ENCODE data around the gene SBNO2.

The SBNO2 gene

DNA sequence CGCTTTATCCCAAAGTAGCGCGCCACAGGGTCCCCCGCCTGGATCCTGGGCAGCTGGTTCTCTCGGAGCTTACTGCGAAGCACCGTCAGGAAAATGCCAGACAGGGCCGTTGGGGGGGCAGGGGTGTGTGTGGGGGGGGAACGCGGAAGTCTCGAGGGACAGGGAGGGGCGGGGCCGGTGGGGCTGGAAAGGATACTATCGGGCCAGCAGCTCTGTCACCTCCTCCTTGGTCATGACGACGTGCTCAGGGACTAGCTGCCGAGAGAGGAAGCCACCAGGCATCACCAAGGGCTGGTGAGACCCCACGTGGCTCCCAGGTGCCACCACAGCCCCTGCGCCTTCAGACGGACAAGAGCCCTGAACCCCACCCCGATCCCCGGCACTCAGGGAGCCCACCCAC lies 84.2 kb downstream of the SBNO2 start:
- no peak for DNase-seq (ENCODE audit: low read depth in 2 of 2)

- no peak for DNase-seq (ENCODE audit: low read depth in 2 of 2)
Observed at GRCh38 chr19:1089126-1089771, 84.8 kb downstream of the SBNO2 start.

DNA sequence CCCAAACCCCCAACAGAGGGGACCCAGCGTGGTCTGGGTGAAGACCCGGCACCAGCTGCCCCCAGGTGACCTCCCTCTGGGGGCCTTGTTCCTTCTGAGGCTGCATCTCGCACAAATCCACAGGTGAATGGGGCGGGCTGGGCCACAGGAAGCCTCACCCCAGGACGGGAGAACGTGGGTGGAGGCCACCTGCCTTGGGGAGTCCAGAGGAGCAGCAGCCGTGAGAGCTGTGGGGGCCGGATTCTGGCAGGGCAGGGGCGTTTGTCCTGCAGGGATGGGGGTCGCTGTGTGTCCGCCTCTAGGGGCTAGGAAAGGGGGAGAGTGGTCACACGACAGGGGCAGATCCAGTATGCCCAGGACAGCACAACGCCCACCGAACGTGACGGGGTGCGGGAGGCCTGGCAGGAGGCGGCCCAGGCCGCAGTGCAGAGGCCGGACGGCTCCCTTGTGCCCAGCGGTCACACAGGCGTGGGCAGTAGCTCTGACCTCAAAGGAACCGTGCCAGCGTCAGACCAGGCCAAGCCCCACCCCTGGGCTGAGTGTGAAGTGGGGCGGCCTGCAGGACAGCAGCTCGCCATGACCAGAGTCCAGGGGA lies 85.6 kb downstream of the SBNO2 start:
- DNase-seq (ENCODE audit: low read depth in 2 of 2): no peak

- no peak for DNase-seq (ENCODE audit: low read depth in 2 of 2)
Observed at GRCh38 chr19:1087813-1088415, 86.2 kb downstream of the SBNO2 start.

- no peak for DNase-seq (ENCODE audit: low read depth in 2 of 2)
Observed at GRCh38 chr19:1086613-1087012, 87.5 kb downstream of the SBNO2 start.

GRCh38 chr19:1085676-1086442 lies 88.2 kb downstream of the SBNO2 start:
- DNase-seq (ENCODE audit: low read depth in 2 of 2): no peak

DNA sequence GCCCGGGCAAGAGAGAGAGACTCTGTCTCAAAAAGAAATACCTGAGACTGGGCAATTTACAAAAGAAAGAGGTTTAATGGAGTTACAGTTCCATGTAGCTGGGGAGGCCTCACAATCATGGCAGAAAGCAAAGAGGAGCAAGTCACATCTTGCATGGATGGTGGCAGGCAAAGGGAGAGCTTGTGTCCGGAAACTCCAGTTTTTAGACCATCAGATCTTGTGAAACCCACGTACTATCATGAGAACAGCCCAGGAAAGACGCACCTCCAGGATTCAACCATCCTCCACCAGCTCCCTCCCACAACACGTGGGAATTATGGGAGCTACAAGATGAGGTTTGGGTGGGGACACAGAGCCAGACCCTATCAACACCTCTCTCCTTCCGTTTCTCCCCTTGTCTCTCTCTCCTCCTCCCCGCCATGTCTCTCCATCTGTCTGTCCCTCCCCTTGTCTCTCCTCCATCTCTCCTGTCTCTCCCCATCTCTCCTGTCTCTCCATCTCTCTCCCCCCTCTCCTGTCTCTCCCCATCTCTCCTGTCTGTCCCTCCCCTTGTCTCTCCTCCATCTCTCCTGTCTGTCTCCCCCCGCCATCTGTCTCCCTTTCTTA lies 88.9 kb downstream of the SBNO2 start:
- DNase-seq (ENCODE audit: low read depth in 2 of 2): no peak

DNA sequence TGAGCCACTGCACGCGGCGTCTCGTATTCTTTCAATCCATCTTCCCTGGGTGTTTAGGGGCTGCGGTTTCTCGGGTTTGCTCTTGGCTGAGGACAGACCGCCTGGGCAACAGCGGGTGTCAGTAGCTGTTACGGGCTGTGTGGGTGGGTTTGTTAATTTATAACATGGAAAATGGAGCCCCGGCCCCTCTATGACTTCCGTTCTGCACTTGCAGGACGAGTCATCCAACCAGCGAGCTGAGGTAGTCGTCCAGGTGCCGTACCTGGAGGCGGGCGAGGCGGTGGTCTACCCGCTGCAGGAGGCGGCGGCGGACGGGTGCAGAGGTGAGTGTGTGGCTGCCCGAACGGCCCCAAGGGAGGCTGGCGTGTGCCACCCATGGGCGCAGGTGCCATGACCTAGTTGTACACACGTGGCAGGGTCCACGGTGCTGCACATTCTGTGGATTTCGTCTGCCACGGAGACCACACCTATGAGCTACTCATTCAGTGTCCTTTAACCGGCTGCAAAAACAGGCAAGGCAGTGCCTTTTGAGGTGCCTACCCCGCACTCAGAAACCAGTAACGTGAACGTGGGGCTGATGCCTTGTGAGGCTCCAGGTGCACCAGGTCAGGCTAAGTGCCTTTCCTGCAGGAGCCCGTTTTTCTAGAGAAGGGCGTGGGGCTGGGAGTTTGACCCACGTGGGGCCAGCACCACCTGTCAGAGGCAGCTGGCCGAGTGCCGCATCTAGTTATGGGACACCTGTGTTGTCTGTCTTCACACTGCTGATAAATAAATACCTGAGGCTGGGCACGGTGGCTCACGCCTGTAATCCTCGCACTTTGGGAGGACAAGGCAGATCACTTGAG lies 89.8 kb downstream of the SBNO2 start:
- no peak for DNase-seq (ENCODE audit: low read depth in 2 of 2)

DNA sequence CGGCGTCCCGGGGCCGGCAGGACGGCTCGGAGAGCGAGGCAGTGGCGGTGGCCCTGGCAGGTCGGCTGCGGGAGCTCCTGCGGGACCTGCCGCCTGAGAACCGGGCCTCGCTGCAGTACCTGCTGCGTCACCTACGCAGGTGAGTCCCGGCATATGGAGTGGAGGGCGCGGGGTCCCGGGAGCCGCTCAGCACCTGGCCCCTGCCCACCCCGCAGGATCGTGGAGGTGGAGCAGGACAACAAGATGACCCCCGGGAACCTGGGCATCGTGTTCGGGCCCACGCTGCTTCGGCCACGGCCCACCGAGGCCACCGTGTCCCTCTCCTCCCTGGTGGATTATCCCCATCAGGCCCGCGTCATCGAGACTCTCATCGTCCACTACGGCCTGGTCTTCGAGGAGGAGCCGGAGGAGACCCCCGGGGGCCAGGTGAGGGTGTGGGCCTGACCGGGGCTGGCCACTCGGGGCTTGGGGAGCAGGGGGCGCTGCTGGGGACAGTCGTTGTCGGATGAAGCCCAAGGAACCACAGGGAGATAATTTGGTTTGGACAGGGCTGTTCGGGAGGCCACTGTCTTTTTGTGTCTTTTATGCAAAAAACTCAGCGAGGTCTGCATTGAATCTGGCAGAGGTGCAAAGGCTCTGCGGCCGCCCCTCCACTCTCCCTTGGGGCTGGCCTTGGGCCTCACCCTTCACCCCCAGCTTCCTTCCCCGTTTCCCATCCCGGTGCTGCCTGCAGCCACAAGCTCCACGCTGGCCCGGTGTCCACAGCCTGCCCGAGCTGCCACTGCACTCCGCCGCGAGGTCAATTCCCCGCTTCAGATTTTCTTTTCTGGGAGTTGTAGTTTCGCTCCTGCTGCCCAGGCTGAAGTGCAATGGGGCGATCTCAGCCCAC lies 90.9 kb downstream of the SBNO2 start:
- DNase-seq (ENCODE audit: low read depth in 2 of 2): no peak

DNA sequence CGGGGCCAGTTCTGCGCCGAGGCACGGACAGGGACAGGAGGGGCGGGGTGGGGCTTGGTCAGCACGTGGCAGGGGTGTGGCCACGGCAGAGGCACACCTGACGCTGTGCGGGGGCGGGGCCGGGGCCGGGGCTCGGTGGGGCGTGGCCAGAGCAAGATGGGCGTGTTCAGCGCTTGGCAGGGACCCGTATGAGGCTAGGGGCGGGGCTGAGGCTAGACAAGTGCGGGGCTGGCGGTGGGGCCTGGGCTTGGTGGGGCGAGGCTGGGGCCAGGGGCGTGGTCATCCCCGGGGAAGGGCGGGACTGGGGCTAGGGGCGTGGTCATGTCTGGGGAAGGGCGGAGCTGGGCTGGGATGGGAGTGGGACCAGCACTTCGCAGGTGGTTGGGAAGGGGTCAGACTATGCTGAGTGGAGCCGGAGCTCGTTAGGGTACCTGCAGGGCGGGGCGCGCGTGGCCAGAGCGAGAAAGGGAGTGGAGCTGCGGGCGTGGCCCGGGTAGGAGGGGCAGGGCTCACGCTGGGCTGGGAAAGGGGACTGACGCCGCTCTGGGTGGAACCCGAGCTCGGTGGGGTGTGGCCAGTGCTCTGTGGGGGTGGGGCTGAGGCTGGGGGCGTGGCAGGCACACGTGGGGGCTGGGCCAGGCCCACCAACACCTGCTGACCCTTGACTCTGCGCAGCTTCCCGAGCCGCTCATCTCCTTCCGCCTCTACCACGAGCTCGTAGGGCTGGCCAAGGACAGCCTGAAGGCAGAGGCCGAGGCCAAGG lies 91.7 kb downstream of the SBNO2 start:
- peak; percentile 49 to 62 for DNase-seq (ENCODE audit: low read depth in 2 of 2)

DNA sequence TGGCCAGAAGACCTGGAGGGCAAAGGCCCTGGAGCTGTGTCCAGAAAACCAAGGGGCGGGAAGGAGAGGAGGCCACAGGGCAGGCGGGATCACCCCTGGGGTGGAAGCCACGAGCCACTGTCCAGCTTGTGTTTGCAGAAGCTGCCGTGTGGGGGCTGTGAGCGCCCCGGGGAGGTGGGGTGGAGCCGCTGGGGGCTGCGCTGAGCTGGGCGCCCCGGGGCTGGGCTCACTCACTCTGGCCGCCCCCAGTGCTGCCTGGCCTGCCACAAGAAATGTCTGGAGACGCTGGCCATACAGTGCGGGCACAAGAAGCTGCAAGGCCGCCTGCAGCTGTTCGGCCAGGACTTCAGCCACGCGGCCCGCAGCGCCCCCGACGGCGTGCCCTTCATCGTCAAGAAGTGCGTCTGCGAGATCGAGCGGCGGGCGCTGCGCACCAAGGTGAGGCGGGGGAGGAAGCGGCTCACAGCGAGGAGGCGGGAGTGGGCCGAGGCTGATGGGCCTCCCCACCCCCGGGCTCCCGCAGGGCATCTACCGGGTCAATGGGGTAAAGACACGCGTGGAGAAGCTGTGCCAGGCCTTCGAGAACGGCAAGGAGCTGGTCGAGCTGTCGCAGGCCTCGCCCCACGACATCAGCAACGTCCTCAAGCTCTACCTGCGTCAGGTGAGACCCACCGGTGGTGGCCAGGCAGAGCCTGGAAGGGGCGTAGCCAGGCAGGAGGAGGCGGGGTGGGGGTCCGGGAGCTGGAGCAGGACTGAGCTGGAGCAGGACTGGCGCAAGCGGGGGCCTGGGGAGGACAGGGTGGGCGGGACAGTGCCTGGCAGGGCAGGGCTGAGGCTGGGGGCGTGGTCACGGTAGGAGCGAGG lies 92.5 kb downstream of the SBNO2 start:
- DNase-seq (ENCODE audit: low read depth in 2 of 2): no peak

DNA sequence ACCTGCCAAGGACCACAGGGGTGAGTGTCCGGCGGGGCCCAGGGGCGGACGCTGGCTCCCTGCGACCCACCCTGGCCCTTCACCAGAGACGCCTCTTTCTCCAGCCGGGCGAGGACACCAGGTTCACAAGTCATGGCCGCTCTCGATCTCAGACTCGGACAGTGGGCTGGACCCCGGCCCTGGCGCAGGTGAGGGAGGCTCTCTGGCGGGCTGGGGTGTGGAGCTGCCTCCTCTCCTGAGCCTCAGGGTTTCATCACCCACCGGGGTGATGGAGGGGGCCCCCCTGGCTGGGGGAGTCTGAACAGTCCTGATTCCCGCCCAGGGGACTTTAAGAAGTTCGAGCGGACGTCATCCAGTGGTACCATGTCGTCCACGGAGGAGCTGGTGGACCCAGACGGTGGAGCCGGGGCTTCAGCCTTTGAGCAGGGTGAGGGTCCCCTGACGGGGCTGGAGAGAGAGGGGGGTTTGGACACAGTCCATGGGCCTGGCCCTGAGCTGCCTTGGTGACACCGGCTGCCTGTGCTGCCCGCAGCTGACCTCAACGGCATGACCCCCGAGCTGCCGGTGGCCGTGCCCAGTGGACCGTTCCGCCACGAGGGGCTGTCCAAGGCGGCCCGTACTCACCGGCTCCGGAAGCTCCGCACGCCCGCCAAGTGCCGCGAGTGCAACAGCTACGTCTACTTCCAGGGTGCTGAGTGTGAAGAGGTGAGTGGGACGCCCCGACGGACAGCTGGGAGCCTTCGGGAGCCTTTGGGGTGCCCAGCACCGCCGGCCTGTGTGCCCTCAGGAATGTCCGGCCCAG lies 93.5 kb downstream of the SBNO2 start:
- no peak for DNase-seq (ENCODE audit: low read depth in 2 of 2)

DNA sequence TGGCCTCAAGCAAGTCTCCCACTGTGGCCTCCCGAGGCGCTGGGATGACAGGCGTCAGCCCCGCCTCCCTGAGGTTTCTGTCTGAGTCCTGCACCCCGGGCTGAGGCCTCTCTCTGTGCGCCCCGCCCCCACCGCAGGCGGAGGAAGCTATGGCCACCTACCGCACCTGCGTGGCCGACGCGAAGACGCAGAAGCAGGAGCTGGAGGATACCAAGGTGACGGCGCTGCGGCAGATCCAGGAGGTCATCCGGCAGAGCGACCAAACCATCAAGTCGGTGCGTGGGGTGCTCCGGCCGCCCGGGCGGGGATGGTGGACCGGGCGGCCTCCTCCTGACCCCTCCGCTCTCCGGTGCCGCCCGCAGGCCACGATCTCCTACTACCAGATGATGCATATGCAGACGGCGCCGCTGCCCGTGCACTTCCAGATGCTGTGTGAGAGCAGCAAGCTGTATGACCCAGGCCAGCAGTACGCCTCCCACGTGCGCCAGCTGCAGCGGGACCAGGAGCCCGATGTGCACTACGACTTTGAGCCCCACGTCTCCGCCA lies 94.4 kb downstream of the SBNO2 start:
- peak in 1 of 2 donors; percentile 68 for DNase-seq (ENCODE audit: low read depth in 2 of 2)

DNA sequence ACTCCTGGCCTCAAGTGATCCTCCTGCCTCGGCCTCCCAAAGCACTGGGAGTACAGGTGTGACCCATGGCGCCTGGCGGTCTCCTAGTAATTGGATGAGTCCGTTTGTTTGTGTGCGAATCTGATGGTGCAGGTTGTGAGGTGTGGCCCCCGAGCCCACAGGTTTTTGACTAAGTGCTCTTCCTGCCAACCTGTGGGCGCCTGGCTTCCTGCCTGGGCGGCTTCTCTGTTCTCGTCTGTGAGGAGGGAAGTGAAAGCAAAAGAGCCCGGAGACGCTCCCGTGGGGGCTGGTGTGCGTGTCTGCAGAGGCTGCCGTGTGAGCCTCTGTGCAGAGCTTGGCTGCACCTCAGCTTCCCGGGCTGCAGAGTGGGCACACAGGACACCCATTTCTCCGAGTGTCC lies 97.1 kb downstream of the SBNO2 start:
- DNase-seq (ENCODE audit: low read depth in 2 of 2): peak; percentile 80 to 86

DNA sequence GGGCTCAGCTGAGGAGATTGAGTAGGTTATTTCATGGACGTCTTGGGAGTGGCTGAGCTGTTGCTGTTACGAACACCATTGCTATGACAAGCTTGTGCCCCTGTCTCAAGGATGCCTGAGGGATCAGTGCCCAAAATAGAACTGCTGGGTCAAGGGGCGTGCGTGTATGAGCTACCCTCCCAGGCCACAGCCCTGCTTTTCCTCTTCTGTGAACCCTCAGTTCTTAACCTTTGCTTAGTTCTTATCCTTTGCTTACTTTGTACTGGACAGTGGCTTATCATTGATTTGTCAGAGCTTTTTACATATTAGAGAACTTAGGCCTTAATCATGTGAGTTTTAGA lies 98.1 kb downstream of the SBNO2 start:
- no peak for DNase-seq (ENCODE audit: low read depth in 2 of 2)

DNA sequence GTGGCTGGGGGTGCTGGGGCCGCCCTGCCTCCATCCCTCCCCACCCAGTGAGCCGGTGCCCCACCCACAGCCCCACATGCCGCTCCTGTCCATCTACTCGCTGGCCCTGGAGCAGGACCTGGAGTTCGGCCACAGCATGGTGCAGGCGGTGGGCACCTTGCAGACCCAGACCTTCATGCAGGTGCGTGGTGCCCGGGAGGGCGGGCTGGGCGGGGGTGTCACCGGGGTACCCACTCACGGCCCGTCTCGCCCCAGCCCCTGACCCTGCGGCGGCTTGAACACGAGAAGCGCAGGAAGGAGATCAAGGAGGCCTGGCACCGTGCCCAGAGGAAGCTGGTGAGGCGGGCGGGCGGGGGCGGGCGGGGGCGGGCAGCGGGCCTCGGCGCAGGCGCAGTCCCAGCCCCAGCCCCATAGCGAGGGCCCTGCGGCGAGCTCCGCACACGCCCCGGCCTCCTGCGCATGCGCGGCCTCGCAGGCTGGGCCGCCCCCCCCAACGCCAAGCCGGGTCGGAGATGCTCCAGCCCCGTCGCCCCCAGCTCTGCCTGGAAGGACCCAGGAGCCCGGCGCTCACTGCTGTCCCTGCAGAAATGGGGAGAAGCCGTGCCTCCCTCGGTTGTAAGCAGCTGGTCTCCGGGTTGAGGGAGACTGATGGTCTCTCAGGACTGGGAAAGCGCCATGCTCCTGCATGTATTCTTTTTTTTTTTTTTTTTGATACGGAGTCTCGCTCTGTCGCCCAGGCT lies 99.4 kb downstream of the SBNO2 start:
- peak; percentile 80 to 95 for DNase-seq (ENCODE audit: low read depth in 2 of 2)

DNA sequence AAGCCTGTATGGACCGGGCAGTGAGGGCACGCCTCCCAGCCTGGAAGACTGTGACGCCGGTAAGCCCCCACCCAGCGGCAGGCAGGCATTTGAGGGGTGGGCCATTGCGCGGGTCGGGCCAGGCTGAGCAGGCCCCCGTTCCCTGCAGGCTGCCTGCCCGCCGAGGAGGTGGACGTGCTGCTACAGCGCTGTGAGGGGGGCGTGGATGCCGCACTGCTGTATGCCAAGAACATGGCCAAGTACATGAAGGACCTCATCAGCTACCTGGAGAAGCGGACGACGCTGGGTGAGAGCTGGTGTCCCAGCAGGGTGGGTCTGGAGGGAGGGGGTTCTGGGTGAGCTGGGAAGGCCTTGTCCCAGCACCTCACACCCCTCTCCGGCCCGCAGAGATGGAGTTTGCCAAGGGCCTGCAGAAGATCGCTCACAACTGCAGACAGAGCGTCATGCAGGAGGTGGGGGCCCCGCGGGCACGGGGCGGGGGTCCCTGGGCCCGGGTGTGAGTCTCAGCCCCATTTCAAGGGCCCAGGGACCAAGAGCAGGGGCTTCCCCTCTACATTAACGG lies 100.0 kb downstream of the SBNO2 start:
- DNase-seq (ENCODE audit: low read depth in 2 of 2): no peak

All from stimulated activated CD4-positive, alpha-beta T cell treated with anti-CD3 and anti-CD28 coated beads, Interleukin-1b, Interleukin-23, amount 100 ng/mL, for 4 hours (primary cell).